ENCODE measurements around the gene MAP3K21. TPM values are rescaled to one million over a fixed set of nuclear protein-coding genes. Genes with fewer than 3 reads are reported as not detected.

MAP3K21 gene
- polyA plus RNA-seq, 1 donor (not counting 4 experiments of a cell fraction or from before 2014, with no cell fraction given) = 6.4 TPM

- peaks cover 2% of the 10 kb centered on the region for H3K79me2 ChIP-seq (ENCODE audit: control insufficient read depth, insufficient read depth, low read length)
Observed at GRCh38 chr1:233343262-233343661, 15.7 kb downstream of the MAP3K21 start.

DNA sequence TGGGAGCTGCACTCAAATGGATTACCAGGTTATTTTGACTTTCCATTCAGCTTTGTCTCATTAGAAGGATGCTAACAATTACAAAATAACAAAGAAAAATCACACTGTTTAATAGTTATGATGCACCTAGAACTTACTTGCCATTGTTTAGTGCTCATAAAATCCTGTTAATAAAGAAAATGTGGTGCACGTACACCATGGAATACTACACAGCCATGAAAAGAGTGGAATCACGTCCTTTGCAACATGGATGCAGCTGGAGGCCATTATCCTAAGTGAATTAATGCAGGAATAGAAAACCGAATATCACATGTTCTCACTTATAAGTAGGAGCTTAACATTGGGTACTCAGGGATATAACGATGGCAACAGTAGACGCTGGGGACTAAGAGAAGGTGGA lies 19.8 kb downstream of the MAP3K21 start:
- H4K20me1 ChIP-seq (ENCODE audit: control insufficient read depth, extremely low read depth, insufficient read depth, low read length) = no peaks in the 10 kb centered on the region
- no peak overlapping the region for H3K27ac ChIP-seq (ENCODE audit: control insufficient read depth, insufficient read depth, low read length)
- no peaks in the 10 kb centered on the region for H3K27me3 ChIP-seq (ENCODE audit: control insufficient read depth, extremely low read depth, insufficient read depth, low read length)
- H2AFZ ChIP-seq (ENCODE audit: control insufficient read depth, low read length) = no peak overlapping the region
- FAIRE-seq (no peak), DNase-seq (ENCODE audit: low read depth, low spot score) (no peak)
- TF ChIP-seq EZH2 (IDR thresholded peaks at IDR 0.05; ENCODE audit: low read length) = no peak
- TF ChIP-seq, protein P1, sequence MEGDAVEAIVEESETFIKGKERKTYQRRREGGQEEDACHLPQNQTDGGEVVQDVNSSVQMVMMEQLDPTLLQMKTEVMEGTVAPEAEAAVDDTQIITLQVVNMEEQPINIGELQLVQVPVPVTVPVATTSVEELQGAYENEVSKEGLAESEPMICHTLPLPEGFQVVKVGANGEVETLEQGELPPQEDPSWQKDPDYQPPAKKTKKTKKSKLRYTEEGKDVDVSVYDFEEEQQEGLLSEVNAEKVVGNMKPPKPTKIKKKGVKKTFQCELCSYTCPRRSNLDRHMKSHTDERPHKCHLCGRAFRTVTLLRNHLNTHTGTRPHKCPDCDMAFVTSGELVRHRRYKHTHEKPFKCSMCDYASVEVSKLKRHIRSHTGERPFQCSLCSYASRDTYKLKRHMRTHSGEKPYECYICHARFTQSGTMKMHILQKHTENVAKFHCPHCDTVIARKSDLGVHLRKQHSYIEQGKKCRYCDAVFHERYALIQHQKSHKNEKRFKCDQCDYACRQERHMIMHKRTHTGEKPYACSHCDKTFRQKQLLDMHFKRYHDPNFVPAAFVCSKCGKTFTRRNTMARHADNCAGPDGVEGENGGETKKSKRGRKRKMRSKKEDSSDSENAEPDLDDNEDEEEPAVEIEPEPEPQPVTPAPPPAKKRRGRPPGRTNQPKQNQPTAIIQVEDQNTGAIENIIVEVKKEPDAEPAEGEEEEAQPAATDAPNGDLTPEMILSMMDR (optimal IDR thresholded peaks at IDR 0.05 in 1 of 3, IDR thresholded peaks at IDR 0.05 in 1 of 3, conservative IDR thresholded peaks at IDR 0.05 in 1 of 3; ENCODE audit: extremely low read depth in 1 of 3, insufficient read depth in 2 of 3, low read length in 3 of 3) = no peak
- no peaks in the 10 kb centered on the region for H3K9me1 ChIP-seq (ENCODE audit: control insufficient read depth, extremely low read depth, insufficient read depth, low read length)
- no peak overlapping the region for H3K4me2 ChIP-seq (ENCODE audit: control insufficient read depth, extremely low read depth, insufficient read depth, low read depth, low read length)
- no peak overlapping the region for H3K4me3 ChIP-seq (ENCODE audit: control insufficient read depth in 2 of 3, extremely low read depth in 1 of 3, insufficient read depth in 2 of 3, low read depth in 1 of 3, low read length in 3 of 3)
- H3K9me3 ChIP-seq (ENCODE audit: control insufficient read depth, low read depth, low read length) = no peaks in the 10 kb centered on the region
- no peaks in the 10 kb centered on the region for H3K79me2 ChIP-seq (ENCODE audit: control insufficient read depth, insufficient read depth, low read length)
- H3K36me3 ChIP-seq (ENCODE audit: control insufficient read depth in 2 of 2, extremely low read depth in 1 of 2, insufficient read depth in 2 of 2, low read length in 2 of 2) = peaks cover 0 to 3% of the 10 kb centered on the region in 2 experiments
- dilution Hi-C loops (cut with MboI; ENCODE audit: extremely low pct_ligation_motif_present, low sequenced_read_pairs) = no loop called here
- no peaks in the 10 kb centered on the region for H3K4me1 ChIP-seq (ENCODE audit: control insufficient read depth, extremely low read depth, insufficient read depth, low read length)
- H3K9ac ChIP-seq (ENCODE audit: control insufficient read depth, extremely low read depth, insufficient read depth, low read length) = no peak overlapping the region

More at GRCh38 chr1:233343262-233343661, 15.7 kb downstream of the MAP3K21 start:
- Histone ChIP-seq H3K4me2 (ENCODE audit: control insufficient read depth, extremely low read depth, insufficient read depth, low read depth, low read length) (no peak overlapping the region), H3K4me1 (ENCODE audit: control insufficient read depth, extremely low read depth, insufficient read depth, low read length) (no peaks in the 10 kb centered on the region), H2AFZ (ENCODE audit: control insufficient read depth, low read length) (no peak overlapping the region), H3K9ac (ENCODE audit: control insufficient read depth, extremely low read depth, insufficient read depth, low read length) (no peak overlapping the region), H3K27ac (ENCODE audit: control insufficient read depth, insufficient read depth, low read length) (no peak overlapping the region), H4K20me1 (ENCODE audit: control insufficient read depth, extremely low read depth, insufficient read depth, low read length) (no peaks in the 10 kb centered on the region), H3K9me1 (ENCODE audit: control insufficient read depth, extremely low read depth, insufficient read depth, low read length) (no peaks in the 10 kb centered on the region), H3K4me3 (ENCODE audit: control insufficient read depth in 2 of 3, extremely low read depth in 1 of 3, insufficient read depth in 2 of 3, low read depth in 1 of 3, low read length in 3 of 3) (no peak overlapping the region), H3K36me3 (ENCODE audit: control insufficient read depth in 2 of 2, extremely low read depth in 1 of 2, insufficient read depth in 2 of 2, low read length in 2 of 2) (peaks cover 0 to 3% of the 10 kb centered on the region in 2 experiments), H3K27me3 (ENCODE audit: control insufficient read depth, extremely low read depth, insufficient read depth, low read length) (no peaks in the 10 kb centered on the region), H3K9me3 (ENCODE audit: control insufficient read depth, low read depth, low read length) (no peaks in the 10 kb centered on the region)
- TF ChIP-seq, protein P1 (optimal IDR thresholded peaks at IDR 0.05 in 1 of 3, IDR thresholded peaks at IDR 0.05 in 1 of 3, conservative IDR thresholded peaks at IDR 0.05 in 1 of 3; ENCODE audit: extremely low read depth in 1 of 3, insufficient read depth in 2 of 3, low read length in 3 of 3) = no peak
- TF ChIP-seq EZH2 (IDR thresholded peaks at IDR 0.05; ENCODE audit: low read length) = no peak
- dilution Hi-C loops (cut with MboI; ENCODE audit: extremely low pct_ligation_motif_present, low sequenced_read_pairs) = no loop called here
- no peak for FAIRE-seq
- no peak for DNase-seq (ENCODE audit: low read depth, low spot score)

Data from keratinocyte (primary cell).